ENCODE measurements around the gene CGN. TPM values are rescaled to one million over a fixed set of nuclear protein-coding genes. Genes with fewer than 3 reads are reported as not detected.

Gene CGN
- total RNA-seq, 1 experiment from 2014 or later = 0.61 TPM

- in situ Hi-C loops (cut with HindIII; ENCODE audit: low pct_unique_long_range_greater_than_20kb, low sequenced_read_pairs) = no loop called here
- no peak for DNase-seq (ENCODE audit: low read depth)
Observed at GRCh38 chr1:151570819-151571218, 59.6 kb downstream of the CGN start.

GRCh38 chr1:151574575-151575529 lies 63.7 kb downstream of the CGN start:
- in situ Hi-C loops (cut with HindIII; ENCODE audit: low pct_unique_long_range_greater_than_20kb, low sequenced_read_pairs) = no loop called here
- no peak for DNase-seq (ENCODE audit: low read depth)

DNA sequence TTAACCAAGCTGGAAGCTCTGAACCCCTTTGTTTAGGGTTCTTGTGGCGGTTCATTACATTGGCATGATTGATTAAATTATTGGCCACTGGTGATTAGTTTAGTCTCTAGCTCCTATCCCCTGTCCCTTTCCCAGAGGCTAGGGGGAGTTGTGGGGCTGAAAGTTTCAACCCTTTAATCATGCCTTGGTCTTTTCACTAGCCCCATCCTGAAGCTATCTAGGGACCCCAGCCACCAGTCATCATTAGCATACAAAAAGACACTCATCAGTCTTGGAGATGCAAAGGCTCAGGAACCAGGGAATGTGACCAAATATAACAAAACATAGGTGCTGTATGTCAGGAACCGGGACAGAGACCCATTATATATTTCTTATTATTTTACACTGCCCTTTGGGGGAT lies 66.0 kb downstream of the CGN start:
- DNase-seq (ENCODE audit: low read depth) = no peak
- in situ Hi-C loops (cut with HindIII; ENCODE audit: low pct_unique_long_range_greater_than_20kb, low sequenced_read_pairs) = no loop called here

GRCh38 chr1:151578941-151579340 lies 67.8 kb downstream of the CGN start:
- in situ Hi-C loops (cut with HindIII; ENCODE audit: low pct_unique_long_range_greater_than_20kb, low sequenced_read_pairs) = no loop called here

DNA sequence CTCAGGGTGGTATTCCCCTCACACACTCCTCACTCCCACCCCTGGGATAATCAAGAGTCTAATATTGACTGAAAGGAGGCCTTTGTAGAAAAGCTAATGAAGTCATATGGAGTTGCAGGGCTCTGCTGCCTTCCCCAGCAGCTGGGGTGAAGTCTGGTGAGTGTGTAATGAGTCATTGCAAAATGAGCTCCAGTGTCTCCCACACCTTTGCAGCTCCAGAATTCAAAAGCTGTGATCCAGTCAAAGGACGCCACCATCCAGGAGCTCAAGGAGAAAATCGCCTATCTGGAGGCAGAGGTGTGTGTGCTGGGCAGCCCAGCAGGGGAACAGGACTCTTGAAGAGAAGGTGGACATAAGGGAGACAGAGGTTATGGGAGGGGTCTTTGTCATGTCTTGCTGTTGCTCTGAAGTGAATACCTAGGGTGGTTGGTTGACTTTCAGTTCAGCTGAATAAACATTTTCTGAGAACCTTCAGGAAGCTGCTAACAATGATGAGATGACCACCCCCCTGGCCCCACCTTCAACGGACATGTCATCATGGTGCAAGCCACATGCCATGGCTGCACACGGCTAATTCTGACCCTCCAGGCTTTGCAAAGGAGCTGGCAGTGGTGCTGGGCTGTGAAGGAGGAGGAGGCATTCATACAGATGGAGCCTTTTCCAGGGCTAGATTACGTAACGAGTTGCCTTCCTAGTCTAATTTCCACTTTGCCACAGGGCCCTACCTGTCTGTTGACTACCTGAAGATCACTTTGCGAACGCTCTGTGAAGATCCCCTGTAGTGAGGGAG lies 68.4 kb downstream of the CGN start:
- in situ Hi-C loops (cut with HindIII; ENCODE audit: low pct_unique_long_range_greater_than_20kb, low sequenced_read_pairs) = no loop called here

More at GRCh38 chr1:151578941-151579340, 67.8 kb downstream of the CGN start:
- no peak for DNase-seq (ENCODE audit: low read depth)

GRCh38 chr1:151581451-151581850 lies 70.3 kb downstream of the CGN start:
- in situ Hi-C loops (cut with HindIII; ENCODE audit: low pct_unique_long_range_greater_than_20kb, low sequenced_read_pairs) = no loop called here
- no peak for DNase-seq (ENCODE audit: low read depth)

More for the DNA sequence above, 68.4 kb downstream of the CGN start:
- DNase-seq (ENCODE audit: low read depth) = no peak

DNA sequence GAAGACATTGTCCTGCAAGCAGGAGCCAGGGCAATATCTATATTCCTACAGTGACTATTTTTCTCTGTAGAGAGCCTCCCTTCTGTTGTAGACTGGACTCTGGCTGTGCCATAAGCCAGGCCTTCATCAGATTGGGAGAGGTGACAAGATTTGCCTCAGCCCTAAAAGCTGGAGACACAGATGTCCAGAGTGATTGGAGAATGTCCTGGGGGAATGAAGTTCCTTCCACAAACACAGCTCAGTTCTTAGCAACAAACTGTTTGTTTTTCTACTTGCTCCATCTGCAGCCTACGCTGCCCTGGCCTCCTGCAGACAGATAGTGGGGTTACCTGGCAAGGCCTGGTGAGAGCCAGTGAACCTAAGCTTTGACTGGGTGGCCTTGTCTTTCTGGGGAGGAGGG lies 70.7 kb downstream of the CGN start:
- in situ Hi-C loops (cut with HindIII; ENCODE audit: low pct_unique_long_range_greater_than_20kb, low sequenced_read_pairs) = no loop called here
- peak; percentile 34 for DNase-seq (ENCODE audit: low read depth)

GRCh38 chr1:151583796-151584195 lies 72.6 kb downstream of the CGN start:
- DNase-seq (ENCODE audit: low read depth) = no peak
- in situ Hi-C loops (cut with HindIII; ENCODE audit: low pct_unique_long_range_greater_than_20kb, low sequenced_read_pairs) = no loop called here

GRCh38 chr1:151584278-151584677 lies 73.1 kb downstream of the CGN start:
- in situ Hi-C loops (cut with HindIII; ENCODE audit: low pct_unique_long_range_greater_than_20kb, low sequenced_read_pairs) = no loop called here
- DNase-seq (ENCODE audit: low read depth) = no peak

- DNase-seq (ENCODE audit: low read depth) = no peak
- in situ Hi-C loops (cut with HindIII; ENCODE audit: low pct_unique_long_range_greater_than_20kb, low sequenced_read_pairs) = no loop called here
Observed at GRCh38 chr1:151584780-151585179, 73.6 kb downstream of the CGN start.

GRCh38 chr1:151585622-151586021 lies 74.4 kb downstream of the CGN start:
- in situ Hi-C loops (cut with HindIII; ENCODE audit: low pct_unique_long_range_greater_than_20kb, low sequenced_read_pairs) = no loop called here
- peak; percentile 75 for DNase-seq (ENCODE audit: low read depth)

Other genes starting within 250 kb of the CGN start
- 10.7 and 19.0 TPM in 2 replicates for gene ZNF687, start 229.1 kb upstream of the CGN start, total RNA-seq (2014; rRNA removed; shearing (Covaris generic); ENCODE audit: low replicate concordance)
- gene PI4KB, start 184.0 kb upstream of the CGN start, total RNA-seq (2014; rRNA removed; shearing (Covaris generic); ENCODE audit: low replicate concordance) = 26.2 and 40.2 TPM in 2 replicates
- 50.4 and 52.2 TPM in 2 replicates for gene RFX5, start 164.1 kb upstream of the CGN start, total RNA-seq (2014; rRNA removed; shearing (Covaris generic); ENCODE audit: low replicate concordance)
- gene SELENBP1, start 138.7 kb upstream of the CGN start, total RNA-seq (2014; rRNA removed; shearing (Covaris generic); ENCODE audit: low replicate concordance) = not detected in 2 replicates
- gene PSMB4, start 111.8 kb upstream of the CGN start, total RNA-seq (2014; rRNA removed; shearing (Covaris generic); ENCODE audit: low replicate concordance) = 428 and 572 TPM in 2 replicates
- 4.5 and 7.9 TPM in 2 replicates for gene POGZ, start 51.9 kb upstream of the CGN start, total RNA-seq (2014; rRNA removed; shearing (Covaris generic); ENCODE audit: low replicate concordance)
- 4.2 and 5.8 TPM in 2 replicates for gene TUFT1, start 28.9 kb downstream of the CGN start, total RNA-seq (2014; rRNA removed; shearing (Covaris generic); ENCODE audit: low replicate concordance)
- 8.7 and 32.6 TPM in 2 replicates for gene SNX27, start 100.7 kb downstream of the CGN start, total RNA-seq (2014; rRNA removed; shearing (Covaris generic); ENCODE audit: low replicate concordance)
- not detected in 2 replicates for gene CELF3, start 205.4 kb downstream of the CGN start, total RNA-seq (2014; rRNA removed; shearing (Covaris generic); ENCODE audit: low replicate concordance)
- not detected in 2 replicates for gene RIIAD1, start 210.1 kb downstream of the CGN start, total RNA-seq (2014; rRNA removed; shearing (Covaris generic); ENCODE audit: low replicate concordance)